ENCODE data around the gene KRTAP3-2.

KRTAP3-2 gene

GRCh38 chr17:41009936-41010335 lies 10.2 kb upstream of the KRTAP3-2 start (continued):
- TF ChIP-seq TSHZ2 (CRISPR knock-in tag; IDR thresholded peaks at IDR 0.05) (no peak), GLIS3 (CRISPR knock-in tag; IDR thresholded peaks at IDR 0.05) (no peak), ESRRG (CRISPR knock-in tag; IDR thresholded peaks at IDR 0.05) (no peak)

GRCh38 chr17:41009301-41009760 lies 9.6 kb upstream of the KRTAP3-2 start:
- TF ChIP-seq OSR1 (CRISPR knock-in tag; IDR thresholded peaks at IDR 0.05) (no peak), ZNF8 (CRISPR knock-in tag; IDR thresholded peaks at IDR 0.05) (no peak), TCF4 (CRISPR knock-in tag; IDR thresholded peaks at IDR 0.05; ENCODE audit: borderline replicate concordance) (no peak), TOX (CRISPR knock-in tag; IDR thresholded peaks at IDR 0.05; ENCODE audit: borderline replicate concordance) (no peak), GLIS3 (CRISPR knock-in tag; IDR thresholded peaks at IDR 0.05) (no peak), ZNF70 (CRISPR knock-in tag; IDR thresholded peaks at IDR 0.05) (no peak), ZFP30 (CRISPR knock-in tag; IDR thresholded peaks at IDR 0.05) (no peak), ZFP3 (CRISPR knock-in tag; IDR thresholded peaks at IDR 0.05) (no peak), ZNF565 (CRISPR knock-in tag; conservative IDR thresholded peaks at IDR 0.05; ENCODE audit: low read depth) (no peak), CSDC2 (CRISPR knock-in tag; IDR thresholded peaks at IDR 0.05) (no peak), BACH2 (CRISPR knock-in tag; IDR thresholded peaks at IDR 0.05; ENCODE audit: borderline replicate concordance) (no peak), POU6F1 (CRISPR knock-in tag; IDR thresholded peaks at IDR 0.05; ENCODE audit: borderline replicate concordance, low read depth) (no peak), PPARA (CRISPR knock-in tag; IDR thresholded peaks at IDR 0.05; ENCODE audit: borderline replicate concordance) (no peak), ARNTL (CRISPR knock-in tag; IDR thresholded peaks at IDR 0.05; ENCODE audit: borderline replicate concordance, low read depth) (no peak), PATZ1 (CRISPR knock-in tag; IDR thresholded peaks at IDR 0.05; ENCODE audit: borderline replicate concordance) (no peak), RARB (CRISPR knock-in tag; IDR thresholded peaks at IDR 0.05) (no peak), CREB5 (CRISPR knock-in tag; IDR thresholded peaks at IDR 0.05; ENCODE audit: low read depth) (no peak), ESRRG (CRISPR knock-in tag; IDR thresholded peaks at IDR 0.05) (no peak), ZC3H10 (CRISPR knock-in tag; IDR thresholded peaks at IDR 0.05) (no peak)
- ATAC-seq, result no peak

- TF ChIP-seq ZFP3 (CRISPR knock-in tag; IDR thresholded peaks at IDR 0.05), result no peak
- TF ChIP-seq ZFP30 (CRISPR knock-in tag; IDR thresholded peaks at IDR 0.05), result no peak
- TF ChIP-seq ZC3H10 (CRISPR knock-in tag; IDR thresholded peaks at IDR 0.05), result no peak
- no peak for TF ChIP-seq TSHZ2 (CRISPR knock-in tag; IDR thresholded peaks at IDR 0.05)
- no peak for TF ChIP-seq ESRRG (CRISPR knock-in tag; IDR thresholded peaks at IDR 0.05)
- no peak for TF ChIP-seq SNAI2 (CRISPR knock-in tag; IDR thresholded peaks at IDR 0.05)
- TF ChIP-seq TOX (CRISPR knock-in tag; IDR thresholded peaks at IDR 0.05; ENCODE audit: borderline replicate concordance), result no peak
- no peak for TF ChIP-seq GLIS3 (CRISPR knock-in tag; IDR thresholded peaks at IDR 0.05)
- no peak for TF ChIP-seq CSRNP3 (CRISPR knock-in tag; IDR thresholded peaks at IDR 0.05)
These were observed 9.1 kb upstream of the KRTAP3-2 start, which contains the start of gene KRTAP3-1 for GRCh38 chr17:41008811-41009210. KRTAP3-1 (minus strand) TSS chr17:41009128; CDS start chr17:41009074, 54 bp downstream.

More at GRCh38 chr17:41008811-41009210, 9.1 kb upstream of the KRTAP3-2 start, which contains the start of gene KRTAP3-1:
- ATAC-seq, result no peak
